HepG2 (cell line): ENCODE data around the gene ESYT3. TPM values are rescaled to one million over a fixed set of nuclear protein-coding genes. Genes with fewer than 3 reads are reported as not detected.
A peak's percentile ranks its signal among the peaks of the same experiment; 100 is the strongest.

Source experiments
- BATF2 ChIP-seq: sonication (generic); formaldehyde crosslinking; IDR thresholded peaks from 2 replicates; pipeline ENCODE4 v1.8.0; 2022; ENCODE audit warnings: mild to moderate bottlenecking, missing genetic modification reagents, moderate library complexity
- CHD4 ChIP-seq: fragments of 200-600 bp; sonication (generic); IDR thresholded peaks from 2 replicates; pipeline ENCODE4 v1.7.0; 2017; ENCODE audit warnings: mild to moderate bottlenecking, low read length, borderline replicate concordance
- DR1 ChIP-seq: sonication (generic); formaldehyde crosslinking; IDR thresholded peaks from 2 replicates; pipeline ENCODE4 v1.8.0; 2021; ENCODE audit warnings: mild to moderate bottlenecking, missing genetic modification reagents, inconsistent platforms
- ESRRA ChIP-seq: sonication (generic); formaldehyde crosslinking; IDR thresholded peaks from 2 replicates; pipeline ENCODE4 v1.5.1; 2020; ENCODE audit warnings: mild to moderate bottlenecking, low read depth, missing genetic modification reagents
- ETV6 ChIP-seq: sonication (generic); formaldehyde crosslinking; conservative IDR thresholded peaks from 2 replicates; pipeline ENCODE4 v1.4.0; 2020; ENCODE audit warnings: missing genetic modification reagents
- FLYWCH1 ChIP-seq: sonication (generic); formaldehyde crosslinking; IDR thresholded peaks from 2 replicates; pipeline ENCODE4 v1.8.1; 2023; ENCODE audit warnings: mild to moderate bottlenecking, missing genetic modification reagents
- FOXO1 ChIP-seq: sonication (generic); formaldehyde crosslinking; IDR thresholded peaks from 2 replicates; pipeline ENCODE4 v1.4.0; 2020; ENCODE audit warnings: missing genetic modification reagents
- ISX ChIP-seq: sonication (generic); formaldehyde crosslinking; conservative IDR thresholded peaks from 2 replicates; pipeline ENCODE4 v1.5.0; 2020; ENCODE audit warnings: missing genetic modification reagents
- KAT2B ChIP-seq: fragments of 150-350 bp; IDR thresholded peaks from 2 replicates; pipeline ENCODE4 v1.6.1; 2014; ENCODE audit warnings: low read depth, low read length, borderline replicate concordance
- KLF11 ChIP-seq: IDR thresholded peaks from 2 replicates; pipeline ENCODE4 v1.6.1; 2016; ENCODE audit warnings: missing compliant biosample characterization
- NFKB2 ChIP-seq: sonication (generic); formaldehyde crosslinking; IDR thresholded peaks from 2 replicates; pipeline ENCODE4 v1.4.0; 2020; ENCODE audit warnings: missing genetic modification reagents, borderline replicate concordance
- NR2F6 ChIP-seq, 2 experiments: IDR thresholded peaks; 2 replicates each; pipeline ENCODE4 v1.6.1; 2016; ENCODE audit warnings: antibody characterized with exemption in 1 of 2, mild to moderate bottlenecking in 1 of 2
- NR3C1 ChIP-seq: sonication (generic); formaldehyde crosslinking; IDR thresholded peaks from 2 replicates; pipeline ENCODE4 v1.4.0; 2020; ENCODE audit warnings: missing genetic modification reagents
- RFXANK ChIP-seq: IDR thresholded peaks from 2 replicates; pipeline ENCODE4 v1.6.1; 2016
- SIN3A ChIP-seq: IDR thresholded peaks from 2 replicates; pipeline ENCODE4 v1.6.1; 2011; ENCODE audit warnings: low read depth, mild to moderate bottlenecking, control low read depth, low read length, borderline replicate concordance
- SP2 ChIP-seq: sonication (generic); formaldehyde crosslinking; IDR thresholded peaks from 2 replicates; pipeline ENCODE4 v1.5.1; 2020; ENCODE audit warnings: mild to moderate bottlenecking, missing genetic modification reagents
- TARDBP ChIP-seq: sonication (generic); formaldehyde crosslinking; IDR thresholded peaks from 2 replicates; pipeline ENCODE4 v1.8.0; 2022; ENCODE audit warnings: mild to moderate bottlenecking, missing genetic modification reagents
- TGIF2 ChIP-seq: IDR thresholded peaks from 2 replicates; pipeline ENCODE4 v1.6.1; 2016; ENCODE audit warnings: control low read depth, missing compliant biosample characterization
- TOPORS ChIP-seq: sonication (generic); formaldehyde crosslinking; IDR thresholded peaks from 2 replicates; pipeline ENCODE4 v1.8.0; 2023; ENCODE audit warnings: mild to moderate bottlenecking, missing genetic modification reagents
- ZBTB20 ChIP-seq: sonication (generic); formaldehyde crosslinking; IDR thresholded peaks from 2 replicates; pipeline ENCODE4 v1.8.1; 2023; ENCODE audit warnings: missing genetic modification reagents, low read depth, mild to moderate bottlenecking, borderline replicate concordance
- ZBTB38 ChIP-seq: sonication (generic); formaldehyde crosslinking; IDR thresholded peaks from 2 replicates; pipeline ENCODE4 v1.5.1; 2020; ENCODE audit warnings: mild to moderate bottlenecking, missing genetic modification reagents
- ZMYM3 ChIP-seq: sonication (generic); formaldehyde crosslinking; IDR thresholded peaks from 2 replicates; pipeline ENCODE4 v1.5.1; 2020; ENCODE audit warnings: mild to moderate bottlenecking, missing genetic modification reagents
- ZMYM4 ChIP-seq: sonication (generic); formaldehyde crosslinking; IDR thresholded peaks from 2 replicates; pipeline ENCODE4 v1.8.1; 2023; ENCODE audit warnings: mild to moderate bottlenecking, missing genetic modification reagents
- ZNF234 ChIP-seq: sonication (generic); formaldehyde crosslinking; conservative IDR thresholded peaks from 2 replicates; pipeline ENCODE4 v1.5.1; 2020; ENCODE audit warnings: mild to moderate bottlenecking, missing genetic modification reagents
- ZNF30 ChIP-seq: sonication (generic); formaldehyde crosslinking; IDR thresholded peaks from 2 replicates; pipeline ENCODE4 v1.5.0; 2020; ENCODE audit warnings: mild to moderate bottlenecking, missing genetic modification reagents
- ZNF430 ChIP-seq: sonication (generic); formaldehyde crosslinking; IDR thresholded peaks from 2 replicates; pipeline ENCODE4 v1.9.0; 2021; ENCODE audit warnings: mild to moderate bottlenecking, missing genetic modification reagents
- ZNF552 ChIP-seq: sonication (generic); formaldehyde crosslinking; IDR thresholded peaks from 2 replicates; pipeline ENCODE4 v1.9.0; 2022; ENCODE audit warnings: missing genetic modification reagents, mild to moderate bottlenecking, borderline replicate concordance
- ZNF674 ChIP-seq: sonication (generic); formaldehyde crosslinking; IDR thresholded peaks from 2 replicates; pipeline ENCODE4 v1.5.0; 2020; ENCODE audit warnings: low read depth, mild to moderate bottlenecking, missing genetic modification reagents
- ZSCAN20 ChIP-seq: sonication (generic); formaldehyde crosslinking; IDR thresholded peaks from 2 replicates; pipeline ENCODE4 v1.4.0; 2020; ENCODE audit warnings: missing genetic modification reagents, mild to moderate bottlenecking, borderline replicate concordance
- polyA plus RNA-seq, 8 experiments: library from polyadenylated mRNA; depleted of rRNA in 3 of 8; stranded (reverse) in 7 of 8; unstranded in 1 of 8; fragments of >200 nt; fragmentation: Illumina TruSeq in 4 of 8; extraction: Trizol in 4 of 8; gene quantifications; 2 replicates each; pipeline versions ENCODE4 v1.2.1 to v1.2.3, GENCODE V29; 2011 to 2016; ENCODE audit warnings: low read depth in 4 of 8, missing spikeins in 1 of 8, mixed read lengths in 1 of 8; ENCODE audit not compliant: insufficient read depth in 1 of 8
- total RNA-seq, 5 experiments: library from RNA; depleted of rRNA; stranded (reverse); fragments of >200 nt; fragmentation: Illumina TruSeq; extraction: Trizol; gene quantifications; 2 replicates each; pipeline ENCODE4 v1.2.3, GENCODE V29; 2016; ENCODE audit warnings: low read depth in 1 of 5
- TF ChIP-seq, protein P1 (sequence below), 2 experiments: sonication (generic) in 1 of 2; formaldehyde crosslinking in 1 of 2; IDR thresholded peaks; 2 replicates each; pipeline versions ENCODE4 v1.4.0 to v1.6.1; 2016 to 2020; ENCODE audit warnings: borderline replicate concordance in 1 of 2, low read depth in 1 of 2, mild to moderate bottlenecking in 1 of 2, missing genetic modification reagents in 1 of 2

Gene ESYT3
- total and polyA plus RNA-seq, 2 of the 13 experiments (the other 11 are each of a cell fraction or from before 2014, with no cell fraction given) = 1.5 to 4.1 TPM

DNA sequence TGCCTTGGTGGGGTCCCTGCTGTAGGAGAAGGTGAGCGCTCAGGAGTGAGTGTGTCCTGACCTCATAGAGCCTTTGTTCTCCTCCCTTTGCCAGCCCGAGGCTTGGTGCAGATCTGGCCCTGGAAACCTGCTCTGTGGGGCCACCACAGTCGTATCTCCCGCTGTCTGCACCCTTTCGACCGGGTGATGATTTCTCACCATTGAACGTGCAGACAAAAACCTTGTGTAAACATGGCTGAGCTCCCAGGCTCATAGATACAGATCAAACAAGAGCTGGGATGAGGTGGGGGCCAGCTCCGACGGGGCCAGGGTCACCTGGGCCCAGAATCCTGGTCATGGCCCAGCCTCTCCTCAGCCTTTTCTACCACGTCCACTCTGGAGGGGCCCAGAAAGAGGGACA, 34.6 kb upstream of the ESYT3 start (continued):
- TF ChIP-seq, protein P1, sequence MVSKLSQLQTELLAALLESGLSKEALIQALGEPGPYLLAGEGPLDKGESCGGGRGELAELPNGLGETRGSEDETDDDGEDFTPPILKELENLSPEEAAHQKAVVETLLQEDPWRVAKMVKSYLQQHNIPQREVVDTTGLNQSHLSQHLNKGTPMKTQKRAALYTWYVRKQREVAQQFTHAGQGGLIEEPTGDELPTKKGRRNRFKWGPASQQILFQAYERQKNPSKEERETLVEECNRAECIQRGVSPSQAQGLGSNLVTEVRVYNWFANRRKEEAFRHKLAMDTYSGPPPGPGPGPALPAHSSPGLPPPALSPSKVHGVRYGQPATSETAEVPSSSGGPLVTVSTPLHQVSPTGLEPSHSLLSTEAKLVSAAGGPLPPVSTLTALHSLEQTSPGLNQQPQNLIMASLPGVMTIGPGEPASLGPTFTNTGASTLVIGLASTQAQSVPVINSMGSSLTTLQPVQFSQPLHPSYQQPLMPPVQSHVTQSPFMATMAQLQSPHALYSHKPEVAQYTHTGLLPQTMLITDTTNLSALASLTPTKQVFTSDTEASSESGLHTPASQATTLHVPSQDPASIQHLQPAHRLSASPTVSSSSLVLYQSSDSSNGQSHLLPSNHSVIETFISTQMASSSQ (IDR thresholded peaks at IDR 0.05; ENCODE audit: low read depth) = 0 out of 2 replicates have a peak, but pooled peaks have one; percentile 14
- TF ChIP-seq, protein P1 (CRISPR knock-in tag; IDR thresholded peaks at IDR 0.05; ENCODE audit: borderline replicate concordance) = no peak; the same call in 1 of the 2 replicates
- TF ChIP-seq ISX = no peak
- no peak for TF ChIP-seq ESRRA (CRISPR knock-in tag)
- TF ChIP-seq ZMYM3 (CRISPR knock-in tag) = peak; percentile 51; the same call in 1 of the 2 replicates
- TF ChIP-seq TOPORS = no peak
- no peak for TF ChIP-seq ZNF552 (CRISPR knock-in tag)
- no peak for TF ChIP-seq NR3C1 (CRISPR knock-in tag)
- no peak for TF ChIP-seq KAT2B
- peak; percentile 73; the same call in 1 of the 2 replicates for TF ChIP-seq NR2F6 (IDR thresholded peaks at IDR 0.05)
- peak; percentile 81; the same call in 1 of the 2 replicates for TF ChIP-seq NR2F6 (CRISPR knock-in tag; IDR thresholded peaks at IDR 0.05)
- no peak for TF ChIP-seq TGIF2 (CRISPR knock-in tag)
- peak; percentile 73 for TF ChIP-seq FOXO1 (CRISPR knock-in tag)
- no peak for TF ChIP-seq DR1 (CRISPR knock-in tag)
- TF ChIP-seq ZNF674 (CRISPR knock-in tag) = no peak
- no peak for TF ChIP-seq ZBTB38 (CRISPR knock-in tag)
- no peak for TF ChIP-seq BATF2 (CRISPR knock-in tag)
- TF ChIP-seq ZMYM4 (CRISPR knock-in tag) = peak; percentile 36
- TF ChIP-seq FLYWCH1 = no peak
- no peak; the same call in 1 of the 2 replicates for TF ChIP-seq TARDBP (CRISPR knock-in tag)
- TF ChIP-seq SIN3A = no peak
- no peak for TF ChIP-seq SP2
- no peak for TF ChIP-seq ZBTB20 (CRISPR knock-in tag)
- TF ChIP-seq KLF11 (CRISPR knock-in tag) = no peak
- no peak for TF ChIP-seq ZSCAN20 (CRISPR knock-in tag)
- TF ChIP-seq RFXANK (CRISPR knock-in tag) = no peak
- TF ChIP-seq ETV6 (CRISPR knock-in tag) = no peak
- no peak for TF ChIP-seq NFKB2
- TF ChIP-seq ZNF30 = no peak
- TF ChIP-seq ZNF234 (CRISPR knock-in tag) = no peak
- TF ChIP-seq CHD4 = no peak
- 0 out of 2 replicates have a peak, but pooled peaks have one; percentile 7 for TF ChIP-seq ZNF430 (CRISPR knock-in tag)
